HCT116 (cell line): ENCODE data around the gene DPM2. TPM values are rescaled to one million over a fixed set of nuclear protein-coding genes. Genes with fewer than 3 reads are reported as not detected.

Experiments
- ATAC-seq: fragments of 200-7000 bp; cut with Tn5 transposase; 2 replicates; pipeline ENCODE4 v1.9.1; 2020; ENCODE audit warnings: mild to moderate bottlenecking, moderate library complexity
- BruUV-seq: library from RNA; stranded (reverse); fragments of 400-500 nt; replicated peaks from 2 replicates; lab custom pipeline; 2021; lab: Mats Ljungman, UMichigan
- CTCF ChIA-PET: fragments of 300-600 bp; sonication (Branson Sonifier 250); formaldehyde crosslinking; loops from one replicate; lab custom pipeline; 2021; ENCODE audit warnings: antibody characterized with exemption; lab: Charles Lee
- POLR2A ChIA-PET: fragments of 300-600, 350-600 bp; sonication (Branson Sonifier 250); formaldehyde crosslinking; loops from one replicate; lab custom pipeline; 2021; ENCODE audit warnings: antibody characterized with exemption; lab: Charles Lee
- RAD21 ChIA-PET, 2 experiments: fragments of 300-600 bp; sonication (Branson Sonifier 250); formaldehyde crosslinking; loops; one replicate each; lab custom pipeline; 2023; ENCODE audit warnings: low total read pairs in 2 of 2; ENCODE audit not compliant: uncharacterized antibody in 2 of 2, unreplicated experiment in 2 of 2, low non-redundant PET in 1 of 2; lab: Charles Lee
- DNase-seq: peaks from one replicate; pipeline ENCODE4 v3.0.0-alpha.2; 2010; ENCODE audit warnings: low read depth, low spot score
- H2AFZ ChIP-seq: fragments of 200-600 bp; shearing (Covaris generic), sonication (generic); 2 replicates; pipeline ENCODE4 v1.6.1; 2017; ENCODE audit warnings: low read depth, mixed run types, mixed read lengths, antibody characterized with exemption, low read length; ENCODE audit not compliant: poor library complexity, severe bottlenecking
- H3K27ac ChIP-seq: 2 replicates; pipeline ENCODE4 v1.5.1; 2012; ENCODE audit warnings: low read depth, low read length
- H3K27me3 ChIP-seq: fragments of 200-600 bp; sonication (generic); 2 replicates; pipeline ENCODE4 v1.6.1; 2016; ENCODE audit warnings: mixed run types, low read length, mixed read lengths; ENCODE audit not compliant: insufficient read depth
- H3K36me3 ChIP-seq, 2 experiments: fragments of 200-500 bp in 1 of 2; fragments of 200-600 bp in 1 of 2; sonication (Bioruptor generic) in 1 of 2; sonication (generic) in 1 of 2; 2 replicates each; pipeline versions ENCODE4 v1.5.1 to v1.6.1; 2014 to 2016; ENCODE audit warnings: low read length in 2 of 2, inconsistent platforms in 1 of 2, mixed read lengths in 1 of 2, mixed run types in 1 of 2; ENCODE audit not compliant: insufficient read depth in 2 of 2, control insufficient read depth in 1 of 2
- H3K4me1 ChIP-seq, 2 experiments: fragments of 200-600 bp in 1 of 2; sonication (generic) in 1 of 2; 2 replicates each; pipeline versions ENCODE4 v1.5.1 to v1.6.1; 2012 to 2017; ENCODE audit warnings: low read length in 2 of 2, inconsistent platforms in 1 of 2, mild to moderate bottlenecking in 1 of 2, mixed read lengths in 1 of 2, mixed run types in 1 of 2, moderate library complexity in 1 of 2; ENCODE audit not compliant: insufficient read depth in 2 of 2, control insufficient read depth in 1 of 2
- H3K4me2 ChIP-seq: fragments of 200-600 bp; sonication (generic); 2 replicates; pipeline ENCODE4 v1.6.1; 2017; ENCODE audit warnings: mixed run types, low read length, mixed read lengths
- H3K4me3 ChIP-seq, 2 experiments: fragments of 200-600 bp in 1 of 2; sonication (generic) in 1 of 2; replicated peaks in 1 of 2; 2 replicates each; pipeline ENCODE4 v1.5.1; 2011 to 2016; ENCODE audit warnings: low read length in 2 of 2, control low read depth in 1 of 2, low read depth in 1 of 2, mild to moderate bottlenecking in 1 of 2, mixed read lengths in 1 of 2, mixed run types in 1 of 2
- H3K79me2 ChIP-seq: fragments of 200-600 bp; sonication (generic); 2 replicates; pipeline ENCODE4 v1.6.1; 2017; ENCODE audit warnings: mild to moderate bottlenecking, mixed run types, low read length, moderate library complexity, mixed read lengths; ENCODE audit not compliant: insufficient read depth
- H3K9ac ChIP-seq: fragments of 200-600 bp; sonication (generic); 2 replicates; pipeline ENCODE4 v1.6.1; 2016; ENCODE audit warnings: low read length, mixed read lengths
- H3K9me2 ChIP-seq: fragments of 200-600 bp; sonication (generic), shearing (Covaris generic); 2 replicates; pipeline ENCODE4 v1.6.1; 2017; ENCODE audit warnings: mixed run types, mild to moderate bottlenecking, moderate library complexity; ENCODE audit not compliant: insufficient read depth
- H3K9me3 ChIP-seq, 2 experiments: fragments of 200-500 bp in 1 of 2; fragments of 200-600 bp in 1 of 2; sonication (Bioruptor generic) in 1 of 2; sonication (generic) in 1 of 2; 2 replicates each; pipeline ENCODE4 v1.6.1; 2014 to 2017; ENCODE audit warnings: low read length in 2 of 2, mixed read lengths in 2 of 2, inconsistent platforms in 1 of 2, low read depth in 1 of 2, mild to moderate bottlenecking in 1 of 2, mixed run types in 1 of 2, moderate library complexity in 1 of 2; ENCODE audit not compliant: control insufficient read depth in 1 of 2, insufficient read depth in 1 of 2
- H4K20me1 ChIP-seq: fragments of 200-600 bp; sonication (generic), shearing (Covaris generic); 2 replicates; pipeline ENCODE4 v1.6.1; 2017; ENCODE audit warnings: mixed run types, mild to moderate bottlenecking, moderate library complexity; ENCODE audit not compliant: insufficient read depth
- CEBPB ChIP-seq: IDR thresholded peaks from 2 replicates; pipeline ENCODE4 v1.6.1; 2012; ENCODE audit warnings: low read depth
- ELF1 ChIP-seq: IDR thresholded peaks from 2 replicates; pipeline ENCODE4 v1.6.1; 2012; ENCODE audit warnings: low read depth, borderline replicate concordance
- JUND ChIP-seq: IDR thresholded peaks from 2 replicates; pipeline ENCODE4 v1.6.1; 2012
- MAX ChIP-seq: IDR thresholded peaks from 2 replicates; pipeline ENCODE4 v1.6.1; 2012
- POLR2A ChIP-seq: IDR thresholded peaks from 2 replicates; pipeline ENCODE4 v1.7.0; 2011; ENCODE audit warnings: borderline replicate concordance; ENCODE audit not compliant: insufficient read depth, insufficient read length; ENCODE audit errors: extremely low read depth
- SP1 ChIP-seq: IDR thresholded peaks from 2 replicates; pipeline ENCODE4 v1.6.1; 2012; ENCODE audit warnings: low read depth
- SRF ChIP-seq: IDR thresholded peaks from 2 replicates; pipeline ENCODE4 v1.6.1; 2012; ENCODE audit warnings: low read depth
- ZBTB33 ChIP-seq: IDR thresholded peaks from 2 replicates; pipeline ENCODE4 v1.6.1; 2011; ENCODE audit warnings: mild to moderate bottlenecking, low read length, moderate library complexity; ENCODE audit not compliant: insufficient replicate concordance; ENCODE audit errors: extremely low read depth
- intact Hi-C: fragments of 100-400 bp; cut with micrococcal nuclease; formaldehyde crosslinking; loops from 2 replicates; pipeline ENCODE4 v1.10.0; 2022
- total RNA-seq: library from RNA; stranded (reverse); gene quantifications from one replicate; pipeline ENCODE4 v1.2.1, GENCODE V29; 2021; ENCODE audit not compliant: unreplicated experiment
- TF ChIP-seq, protein P1 (sequence below), 3 experiments: fragments of 200-600 bp in 1 of 3; sonication (generic) in 1 of 3; IDR thresholded peaks in 2 of 3; conservative IDR thresholded peaks in 1 of 3; 2 replicates each; pipeline ENCODE4 v1.5.1; 2012 to 2017; ENCODE audit warnings: low read depth in 2 of 3, low read length in 2 of 3, antibody characterized with exemption in 1 of 3, borderline replicate concordance in 1 of 3, control low read depth in 1 of 3, mild to moderate bottlenecking in 1 of 3, mixed read lengths in 1 of 3, mixed run types in 1 of 3, moderate library complexity in 1 of 3; ENCODE audit not compliant: insufficient read depth in 1 of 3
- TF ChIP-seq, protein P2 (sequence below): IDR thresholded peaks from 2 replicates; pipeline ENCODE4 v1.6.1; 2012; ENCODE audit warnings: low read depth

The DPM2 gene
- total RNA-seq, 1 experiment from 2014 or later, result 54.6 TPM

DNA sequence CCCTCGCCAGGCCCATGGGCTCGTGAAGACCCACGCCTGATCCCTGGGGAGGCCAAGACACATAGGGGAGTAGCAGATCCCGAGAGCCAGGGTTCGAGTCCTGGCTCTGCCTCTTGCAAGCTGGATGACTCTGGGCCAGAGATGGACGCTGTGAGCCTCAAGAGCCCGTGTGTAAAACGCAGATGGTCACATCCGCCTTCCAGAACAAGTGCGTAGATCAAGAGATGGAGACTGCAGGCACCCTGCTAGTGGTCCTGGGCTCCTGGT, 29.1 kb downstream of the DPM2 start:
- Histone ChIP-seq H3K9ac (no peak overlapping the region), H3K79me2 (peaks cover 2% of the 10 kb centered on the region; the same call in 1 of the 2 replicates), H3K9me2 (no peaks in the 10 kb centered on the region), H3K4me3 (no peak overlapping the region), H3K27me3 (no peaks in the 10 kb centered on the region)
- CTCF ChIA-PET, result no interaction called here
- intact Hi-C loops, result no loop called here
- TF ChIP-seq CEBPB, result no peak
- no peak for TF ChIP-seq SP1
- no peak for TF ChIP-seq POLR2A
- TF ChIP-seq, all 23 proteins: peak for 0
- Histone ChIP-seq H3K4me2 (no peak overlapping the region), H3K9me3 (no peaks in the 10 kb centered on the region), H3K4me1 (peaks cover 3 to 22% of the 10 kb centered on the region in 2 experiments; a peak in 3 of 4 replicates), H4K20me1 (no peaks in the 10 kb centered on the region), H3K36me3 (peaks cover 3 to 25% of the 10 kb centered on the region in 2 experiments; a peak in 1 of 4 replicates), H3K27ac (no peak overlapping the region), H2AFZ (no peak overlapping the region)
- DNase-seq (no peak), ATAC-seq (no peak)
- RAD21 ChIA-PET, result no interaction called here
- POLR2A ChIA-PET, result no interaction called here
- no TSS peak for BruUV-seq

DNA sequence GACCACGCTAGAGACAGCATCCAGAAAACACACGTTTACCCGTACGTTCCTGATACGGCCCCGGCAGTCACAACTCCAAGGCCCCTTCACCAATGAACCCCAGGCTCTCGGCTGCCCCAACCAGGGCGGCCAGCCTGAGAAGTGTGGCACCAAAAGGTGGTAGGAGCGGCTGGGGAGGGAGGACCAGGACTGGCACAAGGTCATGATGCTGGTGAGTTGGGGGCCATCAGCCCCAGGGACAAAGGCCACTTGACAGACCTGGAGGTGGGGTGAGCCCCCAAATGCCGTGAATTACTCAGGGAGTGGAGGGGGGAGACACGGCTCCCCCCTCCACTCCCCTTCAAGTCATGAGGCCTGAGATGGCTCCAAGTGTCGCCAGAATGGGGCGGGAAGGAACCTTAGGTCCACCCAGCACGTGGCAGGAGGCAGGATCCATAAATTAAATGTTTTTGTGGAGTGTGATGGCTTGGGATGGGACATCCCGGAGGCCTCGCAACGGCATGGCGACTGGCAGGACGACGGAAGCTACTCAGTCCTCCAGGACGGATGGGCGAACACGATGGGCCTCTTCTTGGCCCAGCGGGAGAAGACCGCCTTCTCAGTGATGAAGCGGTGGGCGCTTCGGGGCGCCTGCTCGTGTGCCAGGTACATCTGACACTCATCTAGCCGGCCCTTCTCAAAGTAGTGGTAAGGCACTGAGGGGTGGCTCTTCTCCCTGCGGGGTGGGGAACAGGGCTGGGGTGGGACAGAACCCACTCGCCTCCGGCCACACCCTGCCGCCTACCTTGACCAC, 29.6 kb downstream of the DPM2 start:
- RAD21 ChIA-PET, result no interaction called here
- Histone ChIP-seq H2AFZ (no peak overlapping the region), H3K4me1 (peaks cover 9 to 27% of the 10 kb centered on the region in 2 experiments; a peak in 3 of 4 replicates), H3K9ac (no peak overlapping the region), H3K4me2 (no peak overlapping the region), H3K27me3 (no peaks in the 10 kb centered on the region), H3K27ac (no peak overlapping the region), H3K79me2 (peaks cover 2% of the 10 kb centered on the region; the same call in 1 of the 2 replicates), H3K4me3 (no peak overlapping the region), H4K20me1 (no peaks in the 10 kb centered on the region), H3K9me2 (no peaks in the 10 kb centered on the region), H3K36me3 (peaks cover 3 to 25% of the 10 kb centered on the region in 2 experiments; a peak in 1 of 4 replicates), H3K9me3 (no peaks in the 10 kb centered on the region)
- no TSS peak for BruUV-seq
- CTCF ChIA-PET, result no interaction called here
- POLR2A ChIA-PET, result no interaction called here
- DNase-seq (no peak), ATAC-seq (no peak)
- intact Hi-C loops, result no loop called here
- TF ChIP-seq CEBPB (no peak), MAX (no peak), ELF1 (no peak), JUND (no peak), POLR2A (no peak), ZBTB33 (no peak), SRF (no peak)
- TF ChIP-seq, protein P1, sequence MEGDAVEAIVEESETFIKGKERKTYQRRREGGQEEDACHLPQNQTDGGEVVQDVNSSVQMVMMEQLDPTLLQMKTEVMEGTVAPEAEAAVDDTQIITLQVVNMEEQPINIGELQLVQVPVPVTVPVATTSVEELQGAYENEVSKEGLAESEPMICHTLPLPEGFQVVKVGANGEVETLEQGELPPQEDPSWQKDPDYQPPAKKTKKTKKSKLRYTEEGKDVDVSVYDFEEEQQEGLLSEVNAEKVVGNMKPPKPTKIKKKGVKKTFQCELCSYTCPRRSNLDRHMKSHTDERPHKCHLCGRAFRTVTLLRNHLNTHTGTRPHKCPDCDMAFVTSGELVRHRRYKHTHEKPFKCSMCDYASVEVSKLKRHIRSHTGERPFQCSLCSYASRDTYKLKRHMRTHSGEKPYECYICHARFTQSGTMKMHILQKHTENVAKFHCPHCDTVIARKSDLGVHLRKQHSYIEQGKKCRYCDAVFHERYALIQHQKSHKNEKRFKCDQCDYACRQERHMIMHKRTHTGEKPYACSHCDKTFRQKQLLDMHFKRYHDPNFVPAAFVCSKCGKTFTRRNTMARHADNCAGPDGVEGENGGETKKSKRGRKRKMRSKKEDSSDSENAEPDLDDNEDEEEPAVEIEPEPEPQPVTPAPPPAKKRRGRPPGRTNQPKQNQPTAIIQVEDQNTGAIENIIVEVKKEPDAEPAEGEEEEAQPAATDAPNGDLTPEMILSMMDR (IDR thresholded peaks at IDR 0.05 in 2 of 3, conservative IDR thresholded peaks at IDR 0.05 in 1 of 3; ENCODE audit: borderline replicate concordance in 1 of 3, insufficient read depth in 1 of 3, low read depth in 2 of 3, low read length in 2 of 3), result no peak
- TF ChIP-seq, protein P2, sequence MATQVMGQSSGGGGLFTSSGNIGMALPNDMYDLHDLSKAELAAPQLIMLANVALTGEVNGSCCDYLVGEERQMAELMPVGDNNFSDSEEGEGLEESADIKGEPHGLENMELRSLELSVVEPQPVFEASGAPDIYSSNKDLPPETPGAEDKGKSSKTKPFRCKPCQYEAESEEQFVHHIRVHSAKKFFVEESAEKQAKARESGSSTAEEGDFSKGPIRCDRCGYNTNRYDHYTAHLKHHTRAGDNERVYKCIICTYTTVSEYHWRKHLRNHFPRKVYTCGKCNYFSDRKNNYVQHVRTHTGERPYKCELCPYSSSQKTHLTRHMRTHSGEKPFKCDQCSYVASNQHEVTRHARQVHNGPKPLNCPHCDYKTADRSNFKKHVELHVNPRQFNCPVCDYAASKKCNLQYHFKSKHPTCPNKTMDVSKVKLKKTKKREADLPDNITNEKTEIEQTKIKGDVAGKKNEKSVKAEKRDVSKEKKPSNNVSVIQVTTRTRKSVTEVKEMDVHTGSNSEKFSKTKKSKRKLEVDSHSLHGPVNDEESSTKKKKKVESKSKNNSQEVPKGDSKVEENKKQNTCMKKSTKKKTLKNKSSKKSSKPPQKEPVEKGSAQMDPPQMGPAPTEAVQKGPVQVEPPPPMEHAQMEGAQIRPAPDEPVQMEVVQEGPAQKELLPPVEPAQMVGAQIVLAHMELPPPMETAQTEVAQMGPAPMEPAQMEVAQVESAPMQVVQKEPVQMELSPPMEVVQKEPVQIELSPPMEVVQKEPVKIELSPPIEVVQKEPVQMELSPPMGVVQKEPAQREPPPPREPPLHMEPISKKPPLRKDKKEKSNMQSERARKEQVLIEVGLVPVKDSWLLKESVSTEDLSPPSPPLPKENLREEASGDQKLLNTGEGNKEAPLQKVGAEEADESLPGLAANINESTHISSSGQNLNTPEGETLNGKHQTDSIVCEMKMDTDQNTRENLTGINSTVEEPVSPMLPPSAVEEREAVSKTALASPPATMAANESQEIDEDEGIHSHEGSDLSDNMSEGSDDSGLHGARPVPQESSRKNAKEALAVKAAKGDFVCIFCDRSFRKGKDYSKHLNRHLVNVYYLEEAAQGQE, result no peak
